NB4 (cell line): ENCODE data around the gene NUMB.

Experiments
- DNase-seq: peaks from one replicate; pipeline ENCODE4 v3.0.0; 2010; ENCODE audit warnings: low read depth
- H3K4me3 ChIP-seq: one replicate; pipeline ENCODE4 v1.5.1; 2011; ENCODE audit warnings: mild to moderate bottlenecking, low read depth, low read length, moderate library complexity
- MYC ChIP-seq: IDR thresholded peaks from 2 replicates; pipeline ENCODE4 v1.6.1; 2011; ENCODE audit warnings: low read depth, low read length
- POLR2A ChIP-seq: IDR thresholded peaks from 2 replicates; pipeline ENCODE4 v1.6.1; 2011; ENCODE audit warnings: mild to moderate bottlenecking; ENCODE audit not compliant: insufficient read length; ENCODE audit errors: extremely low read depth
- TF ChIP-seq, protein P1 (sequence below): IDR thresholded peaks from one replicate; pipeline ENCODE4 v1.5.1; 2012; ENCODE audit warnings: low read depth, low read length
- TF ChIP-seq, protein P2 (sequence below): IDR thresholded peaks from 2 replicates; pipeline ENCODE4 v1.6.1; 2011; ENCODE audit warnings: low read depth, low read length

The NUMB gene

GRCh38 chr14:73248108-73248868 lies 210.1 kb downstream of the NUMB start:
- TF ChIP-seq, protein P1, sequence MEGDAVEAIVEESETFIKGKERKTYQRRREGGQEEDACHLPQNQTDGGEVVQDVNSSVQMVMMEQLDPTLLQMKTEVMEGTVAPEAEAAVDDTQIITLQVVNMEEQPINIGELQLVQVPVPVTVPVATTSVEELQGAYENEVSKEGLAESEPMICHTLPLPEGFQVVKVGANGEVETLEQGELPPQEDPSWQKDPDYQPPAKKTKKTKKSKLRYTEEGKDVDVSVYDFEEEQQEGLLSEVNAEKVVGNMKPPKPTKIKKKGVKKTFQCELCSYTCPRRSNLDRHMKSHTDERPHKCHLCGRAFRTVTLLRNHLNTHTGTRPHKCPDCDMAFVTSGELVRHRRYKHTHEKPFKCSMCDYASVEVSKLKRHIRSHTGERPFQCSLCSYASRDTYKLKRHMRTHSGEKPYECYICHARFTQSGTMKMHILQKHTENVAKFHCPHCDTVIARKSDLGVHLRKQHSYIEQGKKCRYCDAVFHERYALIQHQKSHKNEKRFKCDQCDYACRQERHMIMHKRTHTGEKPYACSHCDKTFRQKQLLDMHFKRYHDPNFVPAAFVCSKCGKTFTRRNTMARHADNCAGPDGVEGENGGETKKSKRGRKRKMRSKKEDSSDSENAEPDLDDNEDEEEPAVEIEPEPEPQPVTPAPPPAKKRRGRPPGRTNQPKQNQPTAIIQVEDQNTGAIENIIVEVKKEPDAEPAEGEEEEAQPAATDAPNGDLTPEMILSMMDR: no peak
- TF ChIP-seq MYC: no peak
- no peak for TF ChIP-seq POLR2A
- TF ChIP-seq, protein P2, sequence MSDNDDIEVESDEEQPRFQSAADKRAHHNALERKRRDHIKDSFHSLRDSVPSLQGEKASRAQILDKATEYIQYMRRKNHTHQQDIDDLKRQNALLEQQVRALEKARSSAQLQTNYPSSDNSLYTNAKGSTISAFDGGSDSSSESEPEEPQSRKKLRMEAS: no peak
- peak; percentile 53 for DNase-seq

GRCh38 chr14:73246387-73247150 lies 211.8 kb downstream of the NUMB start:
- no peak for DNase-seq
- no peak for TF ChIP-seq MYC
- TF ChIP-seq, protein P1: no peak
- TF ChIP-seq, protein P2: no peak
- peak overlapping the region; percentile 52 for H3K4me3 ChIP-seq

More at GRCh38 chr14:73248108-73248868, 210.1 kb downstream of the NUMB start:
- no peak overlapping the region for H3K4me3 ChIP-seq

- peak overlapping the region; percentile 52 for H3K4me3 ChIP-seq
- TF ChIP-seq, protein P1: no peak
- TF ChIP-seq, protein P2: no peak
- TF ChIP-seq POLR2A (no peak), MYC (no peak)
- peak; percentile 71 for DNase-seq
Measured at GRCh38 chr14:73245480-73246325, 212.6 kb downstream of the NUMB start.

DNA sequence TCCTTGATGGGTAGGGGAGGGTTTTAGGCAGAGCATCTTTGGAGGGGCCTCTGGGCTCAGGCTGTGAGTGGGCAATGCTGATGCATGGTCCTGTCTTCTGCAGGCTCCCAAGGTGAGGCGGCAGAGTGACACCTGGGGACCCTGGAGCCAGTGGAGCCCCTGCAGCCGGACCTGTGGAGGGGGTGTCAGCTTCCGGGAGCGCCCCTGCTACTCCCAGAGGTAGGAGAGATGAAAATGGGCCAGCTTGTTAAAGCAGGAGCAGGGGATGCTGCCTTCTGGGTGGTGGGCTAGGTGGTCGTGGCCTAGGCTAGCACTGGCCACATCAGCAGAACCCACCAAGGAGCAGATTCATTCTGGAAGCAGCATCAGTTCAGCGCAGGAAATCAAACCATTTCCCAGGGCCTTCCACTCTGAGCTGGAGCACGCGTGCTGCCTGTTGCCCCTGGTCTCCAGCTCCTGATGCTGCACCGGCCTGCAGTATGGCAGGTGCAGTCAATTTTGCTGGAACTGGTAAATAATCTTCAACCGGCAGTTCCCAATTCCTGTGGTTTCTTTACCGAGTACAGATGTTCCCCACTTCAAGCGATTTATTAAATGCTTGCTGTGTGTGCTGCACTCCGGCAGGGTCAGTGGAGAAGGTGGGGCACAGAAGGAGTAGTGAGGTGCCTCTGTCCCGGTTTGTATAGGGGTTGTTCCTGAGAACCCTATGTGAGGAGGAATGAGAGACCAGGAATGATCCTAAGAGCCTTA lies 213.6 kb downstream of the NUMB start:
- TF ChIP-seq, protein P1: no peak
- TF ChIP-seq MYC (no peak), POLR2A (no peak)
- TF ChIP-seq, protein P2: no peak
- DNase-seq: no peak
- H3K4me3 ChIP-seq: no peak overlapping the region

- TF ChIP-seq MYC (no peak), POLR2A (no peak)
- TF ChIP-seq, protein P1: no peak
- TF ChIP-seq, protein P2: no peak
- DNase-seq: no peak
- H3K4me3 ChIP-seq: no peak overlapping the region
Measured at GRCh38 chr14:73243748-73244147, 214.6 kb downstream of the NUMB start.
